ENCODE measurements around the gene ZNHIT3. TPM values are rescaled to one million over a fixed set of nuclear protein-coding genes. Genes with fewer than 3 reads are reported as not detected.
"Not testable (repeated sequence)": the region's sequence is repeated elsewhere in the genome, so short reads cannot be mapped to it uniquely, and the experiment has no call there.

The ZNHIT3 gene
- polyA plus RNA-seq, 3 donors from 2014 or later, result 77.2 to 99.9 (median 91.5) TPM

DNA sequence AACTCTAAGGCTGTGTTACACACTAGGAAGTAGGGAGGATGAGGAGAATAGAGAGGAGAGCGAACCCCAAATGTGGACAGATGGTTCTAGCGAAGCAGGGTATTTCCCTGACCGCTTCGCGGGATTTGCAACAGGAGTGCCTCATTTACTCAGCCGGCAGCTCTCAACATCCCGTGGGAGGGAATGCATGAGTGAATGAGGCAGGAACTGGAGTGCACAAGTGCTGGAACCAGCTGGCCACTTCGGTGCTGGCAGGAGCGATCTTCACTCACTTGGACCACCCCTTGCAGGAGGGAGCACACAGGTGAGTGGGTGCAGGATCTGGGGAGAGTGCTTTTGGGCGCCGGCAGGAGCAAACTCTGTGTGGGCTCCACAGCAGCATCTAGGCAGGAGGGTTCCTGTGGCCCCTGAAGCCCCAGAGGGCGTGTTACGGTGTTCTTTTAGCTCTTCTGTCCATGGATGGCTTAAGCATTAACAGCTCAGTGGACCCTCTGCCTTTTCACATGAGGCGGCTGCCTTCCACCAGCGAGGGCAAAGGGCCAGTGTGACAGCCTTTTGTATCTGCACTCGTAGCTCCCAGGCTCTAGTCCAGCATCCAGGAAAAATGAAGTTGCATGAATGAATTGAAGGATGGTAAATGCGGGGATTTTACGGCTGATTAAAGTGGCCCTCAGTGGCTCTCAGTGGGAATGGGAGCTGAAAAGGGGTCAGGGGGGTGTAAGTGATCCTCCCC is 17.4 kb upstream of the ZNHIT3 start:
- H3K36me3 Mint-ChIP-seq, result peaks cover 0 to 3% (median 0%) of the 10 kb centered on the region in 3 donors
- peaks cover 3 to 28% (median 11%) of the 10 kb centered on the region in 3 donors for H3K27me3 Mint-ChIP-seq (ENCODE audit: low read depth in 3 of 3)
- no peaks in the 10 kb centered on the region for H3K9me3 Mint-ChIP-seq
- no peak for DNase-seq
- H3K4me3 Mint-ChIP-seq, result no peak overlapping the region
- no peak overlapping the region for H3K27ac Mint-ChIP-seq
- H3K4me1 Mint-ChIP-seq, result no peaks in the 10 kb centered on the region

DNA sequence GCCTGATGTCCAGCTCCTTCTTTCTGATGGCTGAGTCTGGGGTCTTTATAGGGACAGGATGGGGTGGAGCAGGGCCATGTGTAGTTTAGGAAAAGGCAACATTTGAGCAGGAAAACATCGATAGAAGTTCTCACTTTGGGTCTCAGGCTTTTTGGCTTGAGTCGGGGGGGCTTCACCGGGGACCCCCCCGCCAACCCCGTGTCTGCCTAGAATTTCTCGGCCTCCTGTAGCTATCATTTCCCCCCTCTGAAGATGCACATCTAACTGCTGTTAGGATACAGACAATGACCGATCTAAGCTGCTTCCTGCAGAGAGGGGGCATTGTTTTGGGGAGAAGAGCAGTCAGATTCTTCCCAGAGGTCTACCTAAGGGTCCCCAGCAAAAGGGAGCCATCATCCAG is 16.7 kb upstream of the ZNHIT3 start:
- H3K4me3 Mint-ChIP-seq, result no peak overlapping the region
- no peaks in the 10 kb centered on the region for H3K9me3 Mint-ChIP-seq
- H3K27ac Mint-ChIP-seq, result no peak overlapping the region
- no peak for DNase-seq
- H3K4me1 Mint-ChIP-seq, result no peaks in the 10 kb centered on the region
- H3K27me3 Mint-ChIP-seq (ENCODE audit: low read depth in 3 of 3), result peaks cover 3 to 30% (median 11%) of the 10 kb centered on the region in 3 donors
- H3K36me3 Mint-ChIP-seq, result peaks cover 0 to 3% (median 0%) of the 10 kb centered on the region in 3 donors

DNA sequence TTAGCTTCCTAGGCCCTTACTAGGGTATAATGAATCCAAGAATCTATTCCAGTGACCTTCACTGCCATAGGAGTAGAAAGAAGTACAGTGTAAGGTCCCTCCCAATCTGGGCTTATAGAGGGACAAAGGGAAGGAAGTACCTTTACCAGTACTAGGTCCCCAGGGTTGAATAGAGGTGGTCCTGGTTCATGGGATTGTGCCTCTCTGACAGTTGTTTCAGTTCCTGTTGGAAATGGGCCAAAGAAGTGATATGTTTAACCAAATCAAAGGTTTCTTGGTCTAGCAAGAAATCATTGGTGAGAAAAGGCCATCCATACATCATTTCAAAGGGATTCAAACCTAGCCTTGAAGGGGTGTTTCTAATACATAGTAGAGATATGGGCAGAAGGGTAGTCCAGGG is 16.0 kb upstream of the ZNHIT3 start:
- no peak overlapping the region for H3K4me3 Mint-ChIP-seq
- no peaks in the 10 kb centered on the region for H3K4me1 Mint-ChIP-seq
- peaks cover 0 to 3% (median 0%) of the 10 kb centered on the region in 3 donors for H3K36me3 Mint-ChIP-seq
- no peaks in the 10 kb centered on the region for H3K9me3 Mint-ChIP-seq
- no peak for DNase-seq
- H3K27me3 Mint-ChIP-seq (ENCODE audit: low read depth in 3 of 3), result peaks cover 1 to 24% (median 11%) of the 10 kb centered on the region in 3 donors
- no peak overlapping the region for H3K27ac Mint-ChIP-seq

DNA sequence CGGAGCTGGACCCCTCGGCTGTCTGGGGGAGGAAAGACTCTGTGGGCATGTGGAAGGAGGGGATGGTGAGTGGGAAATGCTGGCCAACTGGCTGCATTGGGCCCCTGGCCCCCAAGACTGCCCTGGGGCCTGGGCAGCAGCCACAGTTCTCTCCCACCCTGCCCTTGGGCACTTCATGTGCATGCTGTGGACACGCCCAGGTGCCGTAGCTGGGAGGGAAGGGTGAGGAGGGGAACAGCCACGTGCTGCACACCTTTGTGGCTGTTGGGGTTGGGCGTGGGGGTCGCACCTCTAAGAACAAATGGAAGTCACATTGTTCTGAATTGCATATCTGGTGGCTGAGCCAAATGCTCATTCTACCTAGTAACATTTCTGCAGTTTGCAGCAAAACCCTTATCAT is 11.9 kb upstream of the ZNHIT3 start:
- H3K36me3 Mint-ChIP-seq, result no peaks in the 10 kb centered on the region
- H3K27ac Mint-ChIP-seq, result no peak overlapping the region
- no peak for DNase-seq
- no peaks in the 10 kb centered on the region for H3K9me3 Mint-ChIP-seq
- H3K27me3 Mint-ChIP-seq (ENCODE audit: low read depth in 3 of 3), result peaks cover 1 to 17% (median 2%) of the 10 kb centered on the region in 3 donors
- H3K4me1 Mint-ChIP-seq, result no peaks in the 10 kb centered on the region
- H3K4me3 Mint-ChIP-seq, result no peak overlapping the region

DNA sequence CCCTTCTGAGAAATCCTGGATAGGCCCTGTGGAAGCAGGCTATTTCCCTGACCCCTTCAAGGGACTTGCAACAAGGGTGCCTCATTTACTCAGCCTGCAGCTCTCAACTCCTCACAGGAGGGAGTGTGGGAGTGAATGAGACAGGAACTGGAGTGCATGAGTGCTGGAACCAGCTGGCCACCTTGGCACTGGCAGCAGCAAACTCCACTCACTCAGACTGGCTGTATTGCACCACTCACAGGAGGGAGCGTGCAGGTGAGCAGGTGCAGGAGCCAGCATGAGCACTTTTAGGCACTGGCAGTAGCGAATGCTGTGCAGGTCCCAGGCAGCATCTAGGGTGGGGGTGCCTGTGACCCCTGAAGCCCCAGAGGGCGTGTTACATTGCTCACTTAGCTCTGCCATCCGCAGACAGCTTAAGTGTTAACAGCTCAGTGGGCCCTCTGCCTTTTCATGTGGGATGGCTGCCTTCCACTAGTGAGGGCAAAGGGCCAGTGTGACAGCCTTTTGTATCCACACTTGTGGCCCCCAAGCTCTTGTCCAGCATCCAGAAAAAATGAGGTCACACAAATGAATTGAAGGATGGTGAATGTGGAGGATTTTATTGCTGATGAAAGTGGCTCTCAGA is 11.0 kb upstream of the ZNHIT3 start:
- H3K4me3 Mint-ChIP-seq, result no peak overlapping the region
- H3K4me1 Mint-ChIP-seq, result no peaks in the 10 kb centered on the region
- H3K36me3 Mint-ChIP-seq, result no peaks in the 10 kb centered on the region
- no peaks in the 10 kb centered on the region for H3K9me3 Mint-ChIP-seq
- H3K27ac Mint-ChIP-seq, result no peak overlapping the region
- peaks cover 1 to 19% (median 2%) of the 10 kb centered on the region in 3 donors for H3K27me3 Mint-ChIP-seq (ENCODE audit: low read depth in 3 of 3)
- no peak for DNase-seq

DNA sequence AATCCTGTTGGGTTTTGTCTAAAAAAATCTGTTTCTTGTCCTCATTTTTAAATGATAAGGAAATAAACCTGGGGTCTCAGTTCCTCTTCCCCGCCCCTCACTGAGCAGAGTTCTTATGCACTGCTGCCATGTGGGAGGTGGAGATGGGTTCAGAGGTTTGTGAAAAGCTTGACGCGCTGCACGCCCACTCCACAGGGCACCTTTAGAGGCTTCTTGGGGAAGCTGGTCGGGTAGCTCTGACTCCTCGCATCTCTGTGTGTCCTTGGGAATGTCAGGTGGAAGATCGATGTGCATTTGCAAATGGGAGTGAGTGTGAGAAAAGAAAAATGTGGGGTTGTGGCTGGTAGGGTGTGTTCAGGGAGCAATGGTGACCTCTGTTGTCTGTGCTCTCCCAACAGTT is 4.7 kb upstream of the ZNHIT3 start:
- H3K27ac Mint-ChIP-seq, result no peak overlapping the region
- no peak for DNase-seq
- peaks cover 5 to 21% (median 12%) of the 10 kb centered on the region in 3 donors for H3K27me3 Mint-ChIP-seq (ENCODE audit: low read depth in 3 of 3)
- peak overlapping the region; percentile 3 to 75 (median 59) for H3K4me3 Mint-ChIP-seq
- H3K9me3 Mint-ChIP-seq, result no peaks in the 10 kb centered on the region
- peaks cover 25 to 29% of the 10 kb centered on the region in 2 donors for H3K4me1 Mint-ChIP-seq
- H3K36me3 Mint-ChIP-seq, result peaks cover 0 to 5% (median 3%) of the 10 kb centered on the region in 3 donors

DNA sequence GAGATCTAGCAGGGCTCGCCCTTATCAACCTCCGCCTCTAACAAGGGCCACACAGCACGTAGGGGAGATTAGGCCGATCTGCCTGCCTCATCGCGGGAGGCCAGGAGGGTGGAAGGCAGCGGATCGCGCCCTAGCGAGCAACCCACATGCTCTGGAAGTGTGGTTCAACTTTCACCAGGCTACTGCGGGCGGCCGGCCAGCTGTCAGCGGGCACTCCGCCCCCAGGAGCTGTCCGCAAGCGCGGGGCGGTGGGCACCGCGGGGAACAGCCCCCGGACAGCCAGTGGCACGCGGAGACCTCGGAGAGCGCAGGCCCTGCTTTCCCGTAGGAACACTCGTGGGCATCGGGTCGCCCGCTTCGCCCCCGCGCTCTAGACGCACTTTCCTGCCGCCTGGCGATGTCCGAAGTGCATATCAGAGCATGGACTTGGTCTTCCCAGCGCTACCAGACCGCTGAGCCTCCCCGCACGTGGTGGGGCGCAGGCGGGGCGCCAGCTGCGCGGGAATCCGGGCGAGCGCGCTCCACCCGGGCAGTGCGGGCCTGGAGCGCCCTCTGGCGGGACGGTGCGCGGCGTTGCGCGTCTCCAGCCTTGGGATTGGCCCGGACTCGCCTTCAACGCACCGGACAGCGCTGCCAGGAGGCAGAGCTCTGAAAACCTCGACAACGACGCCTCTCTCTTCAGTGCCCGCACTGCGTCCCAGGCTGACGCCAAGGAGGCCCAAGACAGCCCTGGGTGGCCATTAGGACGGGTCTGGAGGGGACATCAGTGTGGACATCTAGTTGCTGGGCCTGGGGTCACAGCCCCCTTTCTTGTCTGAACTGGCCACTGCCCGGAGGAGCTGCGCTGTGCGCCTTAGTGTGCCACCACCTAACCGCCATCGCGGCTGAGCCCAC is 3.6 kb upstream of the ZNHIT3 start:
- Mint-ChIP-seq H3K27me3 (ENCODE audit: low read depth in 3 of 3) (peaks cover 8 to 21% (median 15%) of the 10 kb centered on the region in 3 donors), H3K4me1 (peaks cover 34 to 35% of the 10 kb centered on the region in 2 donors), H3K27ac (no peak overlapping the region), H3K36me3 (peaks cover 0 to 5% (median 3%) of the 10 kb centered on the region in 3 donors), H3K4me3 (peak overlapping the region; percentile 59 to 76 (median 70)), H3K9me3 (no peaks in the 10 kb centered on the region)
- peak; percentile 73 to 77 (median 74) for DNase-seq

- H3K4me1 Mint-ChIP-seq, result peaks cover 40% of the 10 kb centered on the region in 2 donors
- not testable (repeated sequence) for H3K9me3 Mint-ChIP-seq, H3K36me3 Mint-ChIP-seq, H3K27ac Mint-ChIP-seq, DNase-seq
- peaks cover 8 to 21% (median 13%) of the 10 kb centered on the region in 3 donors for H3K27me3 Mint-ChIP-seq (ENCODE audit: low read depth in 3 of 3)
- H3K4me3 Mint-ChIP-seq, result peak overlapping the region; percentile 33 to 61 (median 48)
Measured at GRCh38 chr17:36484021-36484420, 2.5 kb upstream of the ZNHIT3 start.

DNA sequence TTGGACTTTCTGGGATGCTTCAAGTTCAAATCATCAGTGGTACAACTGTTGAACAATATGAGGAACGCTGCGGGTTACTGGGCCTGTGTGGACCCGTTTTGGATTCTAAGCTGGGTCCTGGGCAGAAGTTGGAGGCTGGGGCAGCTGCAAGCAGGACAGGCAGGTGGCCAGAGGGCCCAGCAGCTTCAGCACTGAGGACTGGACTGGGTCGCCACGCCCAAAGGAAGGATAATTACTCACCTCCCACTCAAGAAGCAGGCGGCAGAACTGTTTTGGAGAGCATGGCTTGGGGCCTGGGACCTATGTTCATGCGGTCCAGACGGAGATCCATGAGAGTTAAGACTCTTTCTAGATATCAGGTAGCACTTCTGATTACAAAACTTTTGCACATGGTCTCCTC is 1.5 kb upstream of the ZNHIT3 start:
- Mint-ChIP-seq H3K27ac (no peak overlapping the region), H3K4me3 (peak overlapping the region; percentile 23 to 97 (median 63)), H3K27me3 (ENCODE audit: low read depth in 3 of 3) (peaks cover 8 to 16% (median 13%) of the 10 kb centered on the region in 3 donors), H3K9me3 (no peaks in the 10 kb centered on the region), H3K36me3 (peaks cover 0 to 5% (median 3%) of the 10 kb centered on the region in 3 donors), H3K4me1 (peaks cover 47 to 50% of the 10 kb centered on the region in 2 donors)
- no peak for DNase-seq

GRCh38 chr17:36485805-36486203 is 677 bp upstream of the ZNHIT3 start:
- Mint-ChIP-seq H3K36me3 (peaks cover 0 to 5% (median 3%) of the 10 kb centered on the region in 3 donors), H3K27ac (peak overlapping the region; percentile 86 to 99 (median 96)), H3K4me3 (peak overlapping the region; percentile 96 to 99 (median 99)), H3K9me3 (no peaks in the 10 kb centered on the region), H3K4me1 (peaks cover 51 to 56% of the 10 kb centered on the region in 2 donors), H3K27me3 (ENCODE audit: low read depth in 3 of 3) (peaks cover 8 to 13% (median 12%) of the 10 kb centered on the region in 3 donors)
- DNase-seq, result no peak

DNA sequence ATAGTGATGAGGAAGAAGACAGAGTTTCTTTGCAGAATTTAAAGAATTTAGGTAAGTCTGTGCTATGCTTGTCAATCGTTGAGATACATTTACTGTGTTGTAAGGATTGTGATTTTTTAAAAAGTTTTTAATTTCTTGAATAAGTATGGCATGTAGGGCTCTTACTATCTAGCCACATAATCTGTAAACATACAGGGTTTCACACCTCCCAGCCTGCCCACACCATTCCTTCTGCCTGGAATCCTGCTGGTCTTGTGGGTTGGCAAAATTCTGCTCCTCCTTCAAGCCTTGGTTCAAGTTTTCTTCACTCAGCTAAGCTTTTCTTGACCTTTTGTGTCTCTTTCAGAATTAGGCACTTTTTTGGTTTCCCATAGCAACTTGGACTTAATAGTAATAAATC is 7.5 kb downstream of the ZNHIT3 start:
- Mint-ChIP-seq H3K4me3 (no peak overlapping the region), H3K27ac (peak overlapping the region in 1 of 6 donors; percentile 13)

DNA sequence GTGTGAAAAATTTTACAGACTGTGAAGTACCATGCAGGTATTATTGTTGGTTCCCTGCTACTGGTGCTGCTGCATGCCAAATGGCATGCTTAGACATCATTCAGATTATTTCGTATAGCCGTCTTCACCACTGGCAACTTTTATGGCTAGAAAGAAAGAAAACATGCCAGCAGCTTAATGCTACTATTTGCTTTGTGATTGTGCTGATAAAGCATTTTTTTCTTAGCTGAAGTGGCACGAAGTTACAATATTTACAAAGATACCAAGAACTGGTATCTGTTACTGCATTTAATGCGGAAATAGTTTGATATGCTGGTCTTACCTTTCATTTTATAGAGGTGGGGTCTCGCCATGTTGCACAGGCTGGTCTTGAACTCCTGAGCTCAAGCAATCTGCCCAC is 8.2 kb downstream of the ZNHIT3 start:
- DNase-seq, result no peak
- Mint-ChIP-seq H3K4me1 (peaks cover 15 to 32% of the 10 kb centered on the region in 2 donors), H3K36me3 (peaks cover 14 to 35% (median 19%) of the 10 kb centered on the region in 3 donors), H3K4me3 (no peak overlapping the region), H3K27me3 (ENCODE audit: low read depth in 3 of 3) (no peaks in the 10 kb centered on the region), H3K9me3 (no peaks in the 10 kb centered on the region), H3K27ac (no peak overlapping the region)

More for the DNA sequence above, 7.5 kb downstream of the ZNHIT3 start:
- Mint-ChIP-seq H3K4me1 (peaks cover 20 to 39% of the 10 kb centered on the region in 2 donors), H3K36me3 (peaks cover 14 to 35% (median 19%) of the 10 kb centered on the region in 3 donors), H3K9me3 (no peaks in the 10 kb centered on the region), H3K27me3 (ENCODE audit: low read depth in 3 of 3) (no peaks in the 10 kb centered on the region)
- no peak for DNase-seq

DNA sequence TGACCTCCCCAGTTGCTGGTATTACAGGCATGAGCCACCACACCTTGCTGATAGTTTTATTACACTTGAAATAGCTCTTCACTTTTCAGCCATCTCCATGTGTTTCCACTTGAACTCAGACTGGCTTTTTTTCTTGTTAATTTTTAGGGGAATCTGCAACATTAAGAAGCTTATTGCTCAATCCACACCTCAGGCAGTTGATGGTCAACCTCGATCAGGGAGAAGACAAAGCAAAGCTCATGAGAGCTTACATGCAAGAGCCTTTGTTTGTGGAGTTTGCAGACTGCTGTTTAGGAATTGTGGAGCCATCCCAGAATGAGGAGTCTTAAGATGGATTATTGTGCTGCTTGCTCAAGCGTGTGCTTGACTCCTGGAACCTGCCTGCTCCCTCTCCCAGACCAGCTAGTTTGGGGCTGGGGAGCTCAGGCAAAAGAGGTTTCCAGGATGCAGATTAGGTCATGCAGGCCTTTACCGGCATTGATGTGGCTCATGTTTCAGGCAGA is 8.6 kb downstream of the ZNHIT3 start:
- H3K27ac Mint-ChIP-seq, result no peak overlapping the region
- H3K36me3 Mint-ChIP-seq, result peaks cover 14 to 35% (median 19%) of the 10 kb centered on the region in 3 donors
- H3K4me3 Mint-ChIP-seq, result no peak overlapping the region
- DNase-seq, result no peak
- H3K9me3 Mint-ChIP-seq, result no peaks in the 10 kb centered on the region
- H3K4me1 Mint-ChIP-seq, result peaks cover 11 to 27% of the 10 kb centered on the region in 2 donors
- no peaks in the 10 kb centered on the region for H3K27me3 Mint-ChIP-seq (ENCODE audit: low read depth in 3 of 3)
